Limb (tissue), 2 donors: ENCODE measurements around the gene CDK8.

ENCODE experiments used
- DNase-seq, 2 donors: peaks; one replicate each; pipeline ENCODE4 v3.0.0-alpha.2; 2016; ENCODE audit errors: extremely low spot score in 2 of 2

The CDK8 gene

DNA sequence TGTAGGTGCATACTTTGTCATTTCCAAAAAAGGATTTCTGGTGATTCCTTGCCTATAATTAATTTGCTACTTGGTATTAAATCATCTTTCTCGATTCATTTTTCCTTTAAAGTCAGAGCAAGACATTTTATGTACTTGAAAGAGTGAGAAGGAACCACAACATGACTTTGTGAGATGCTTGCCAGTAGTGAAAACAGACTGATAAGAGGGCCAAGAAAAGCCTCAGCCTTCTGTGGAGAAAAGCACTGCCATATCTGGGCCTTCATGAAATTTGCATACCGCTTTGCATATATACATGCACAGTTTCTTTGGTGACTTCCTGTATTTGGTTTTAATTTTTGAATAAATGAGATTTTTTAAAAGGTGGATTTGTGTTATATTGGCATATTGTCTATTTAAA, 128.4 kb downstream of the CDK8 start:
- no peak for DNase-seq

DNA sequence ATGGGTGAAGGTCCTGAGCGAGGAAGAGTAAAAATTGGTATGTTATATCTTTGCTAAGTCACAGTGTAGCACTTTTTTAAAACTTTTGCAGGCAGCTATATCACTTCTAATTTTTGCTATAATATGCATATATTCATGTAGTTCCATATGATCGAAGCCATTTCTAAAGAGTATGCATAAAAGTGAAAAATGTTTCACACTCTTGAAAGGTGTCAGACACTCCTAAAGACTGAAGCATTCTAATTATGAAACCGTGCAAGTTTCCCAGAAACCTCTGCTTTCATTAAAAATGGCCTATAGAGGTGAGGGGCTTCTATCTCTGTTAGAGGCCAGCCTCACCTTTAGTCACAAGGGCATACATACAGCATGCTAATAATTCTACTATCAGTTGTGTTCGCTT, 128.9 kb downstream of the CDK8 start:
- DNase-seq: no peak

DNA sequence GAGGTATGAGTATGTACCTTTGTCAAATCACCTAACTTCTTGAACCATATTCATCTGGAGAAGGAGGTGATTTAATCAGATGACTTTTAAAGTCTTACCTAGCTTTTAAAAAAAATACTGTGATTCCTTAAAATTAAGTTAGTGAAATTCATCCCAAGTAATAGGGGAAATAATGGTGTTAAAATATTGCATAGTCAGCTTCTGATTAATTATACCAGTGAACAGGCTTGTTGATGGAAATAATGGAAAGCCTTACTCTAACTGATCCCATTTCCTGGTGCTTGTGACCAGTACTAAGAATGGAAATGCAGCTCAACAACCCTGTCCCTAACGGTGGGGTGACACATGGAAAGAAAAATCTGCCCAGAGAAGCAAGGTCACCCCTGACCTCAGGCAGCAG, 130.7 kb downstream of the CDK8 start:
- no peak for DNase-seq

DNA sequence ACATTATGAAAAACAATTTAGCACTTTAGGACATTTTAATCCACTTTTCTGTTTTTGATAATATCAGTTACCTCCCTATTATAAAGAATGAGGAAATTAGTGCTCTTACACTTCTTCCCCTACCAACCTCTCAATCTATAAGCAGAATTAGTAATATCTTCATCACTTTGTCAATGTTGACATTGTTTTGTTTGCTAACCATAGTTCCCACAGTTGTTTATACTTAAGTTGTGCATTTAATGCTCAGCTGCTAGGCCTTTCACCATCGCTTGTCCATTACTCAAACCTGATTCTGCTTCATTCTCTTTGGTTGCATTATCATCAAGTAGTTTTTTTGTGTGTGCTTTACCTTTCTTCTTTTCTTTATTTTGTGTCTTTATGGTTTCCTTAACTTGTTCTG, 132.1 kb downstream of the CDK8 start:
- no peak for DNase-seq

DNA sequence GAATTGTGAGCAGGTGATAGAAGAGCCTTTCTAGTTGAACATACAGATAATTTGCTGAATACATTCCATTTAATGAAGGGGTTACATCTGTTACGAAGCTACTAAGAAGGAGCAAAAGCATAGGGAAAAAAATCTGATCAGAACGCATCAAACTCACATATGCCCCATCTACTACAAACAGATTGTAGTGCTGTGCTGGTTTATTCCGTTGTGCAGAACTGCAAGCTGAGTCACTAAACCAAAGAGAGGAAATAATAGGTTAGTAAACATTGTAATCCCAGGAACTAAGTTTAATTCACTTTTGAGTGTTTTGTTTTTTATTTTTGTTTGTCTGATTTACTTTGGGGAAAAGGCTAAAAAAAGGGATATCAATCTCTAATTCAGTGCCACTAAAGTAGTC, 136.3 kb downstream of the CDK8 start:
- DNase-seq: no peak

DNA sequence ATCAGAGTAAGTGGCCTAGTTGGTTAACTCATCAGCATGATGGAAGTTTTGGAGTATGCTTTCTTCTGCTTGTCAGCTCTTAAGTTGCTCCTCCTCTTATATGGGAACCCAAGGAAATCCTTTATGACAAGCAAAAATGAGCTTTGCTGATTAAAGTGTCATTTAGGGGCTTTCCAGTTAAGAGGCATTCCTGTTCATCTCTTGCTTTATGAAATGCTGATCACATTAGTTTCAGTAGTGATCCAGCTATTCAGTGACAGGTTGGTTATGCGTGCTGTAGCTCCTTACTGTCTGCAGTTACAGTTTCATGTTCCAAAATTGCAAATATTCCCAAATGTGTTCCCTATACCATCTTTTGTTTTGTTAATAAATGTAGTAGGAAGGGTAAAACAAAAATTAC, 146.6 kb downstream of the CDK8 start:
- DNase-seq: no peak

DNA sequence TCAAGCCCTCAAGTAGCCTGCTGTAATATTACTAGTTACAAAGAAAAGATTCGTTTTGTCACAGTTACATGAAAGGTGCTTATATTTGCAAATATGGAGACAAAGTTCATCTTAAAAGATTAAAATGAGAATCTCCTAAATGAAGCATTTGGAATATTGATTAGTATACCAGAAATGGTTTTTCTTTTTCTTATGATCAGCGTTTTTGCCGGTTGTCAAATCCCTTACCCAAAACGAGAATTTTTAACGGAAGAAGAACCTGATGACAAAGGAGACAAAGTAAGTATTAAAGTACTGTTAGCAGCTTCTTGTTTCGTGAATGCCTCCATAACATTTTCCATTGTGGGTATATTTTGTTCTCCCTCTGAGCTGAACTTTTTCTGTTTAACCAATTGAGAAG, 147.1 kb downstream of the CDK8 start:
- DNase-seq: no peak

DNA sequence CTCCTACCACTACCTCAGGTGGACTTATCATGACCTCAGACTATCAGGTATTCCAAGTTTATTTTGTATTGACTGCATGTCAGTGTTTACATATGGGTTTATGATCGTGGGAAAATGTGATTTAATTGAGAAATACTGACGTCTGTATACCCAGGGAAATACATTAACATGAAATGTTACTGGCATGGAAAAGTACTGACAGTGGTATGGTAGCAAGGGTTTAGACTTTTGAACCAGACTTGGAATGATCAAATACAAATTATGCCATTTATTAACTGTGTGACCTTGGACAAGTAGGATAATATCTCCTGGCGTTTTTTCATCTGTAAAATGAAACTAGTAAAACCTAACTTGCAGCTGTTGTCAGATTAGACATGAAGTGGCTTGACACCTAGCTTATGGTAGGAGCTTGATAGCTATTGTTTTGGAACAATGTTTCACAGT, 147.7 kb downstream of the CDK8 start:
- DNase-seq: no peak

DNA sequence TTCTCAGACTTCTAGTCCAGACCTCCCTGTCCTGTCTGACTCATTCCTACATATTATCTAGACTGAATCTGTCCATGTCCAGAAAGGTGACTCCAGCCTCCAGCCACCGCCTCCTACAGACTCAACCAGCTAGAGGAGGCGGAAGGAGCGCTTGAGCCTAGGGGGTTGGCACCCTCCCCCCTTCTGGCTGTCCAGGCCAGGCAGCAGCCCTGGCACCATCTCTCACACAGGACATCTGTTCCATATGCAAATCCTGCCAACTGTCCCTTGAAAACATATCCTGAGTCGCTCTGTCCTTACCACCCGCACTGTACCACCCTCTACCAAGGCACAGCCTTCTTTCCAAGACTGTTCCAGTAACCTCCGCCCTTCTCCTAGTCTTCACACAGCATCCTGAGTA, 152.9 kb downstream of the CDK8 start:
- DNase-seq: no peak

DNA sequence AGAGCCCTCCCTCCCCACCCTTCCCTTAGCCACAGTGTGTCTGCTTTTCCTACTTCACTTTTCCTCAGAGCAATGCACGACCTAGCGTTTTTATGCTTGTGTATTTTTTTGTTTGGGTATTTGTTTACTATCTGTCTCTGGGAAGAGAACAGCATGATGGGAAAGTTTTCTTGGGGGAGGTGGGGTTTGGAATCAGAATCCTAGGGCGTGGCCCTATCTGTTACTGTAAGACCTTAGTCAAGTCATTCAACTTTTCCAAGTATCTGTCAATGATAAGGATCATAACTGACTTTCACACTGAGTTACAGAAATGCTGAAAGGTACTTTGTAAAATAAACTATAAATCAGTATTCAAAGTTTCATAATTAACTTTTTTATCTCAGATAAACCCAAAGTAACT, 157.3 kb downstream of the CDK8 start:
- no peak for DNase-seq

DNA sequence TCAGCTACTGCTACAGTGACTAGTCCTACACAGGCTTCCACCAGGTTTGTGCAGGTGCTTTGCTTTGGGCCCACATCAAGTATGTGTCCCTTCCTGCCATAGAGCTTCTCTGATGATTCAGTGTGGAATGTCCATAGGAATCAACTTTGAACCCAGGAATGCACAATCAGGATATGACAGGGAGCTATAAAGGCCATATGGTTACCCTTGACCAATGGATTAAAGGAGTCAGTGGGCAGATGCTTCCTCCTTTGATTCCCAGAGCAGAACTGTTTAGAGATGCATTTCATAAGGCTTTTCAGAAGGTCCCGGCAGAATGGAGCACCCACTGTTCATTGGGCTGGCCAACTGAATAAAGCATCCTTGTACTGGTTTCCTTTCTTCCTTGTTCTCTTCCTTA, 158.3 kb downstream of the CDK8 start:
- no peak for DNase-seq

DNA sequence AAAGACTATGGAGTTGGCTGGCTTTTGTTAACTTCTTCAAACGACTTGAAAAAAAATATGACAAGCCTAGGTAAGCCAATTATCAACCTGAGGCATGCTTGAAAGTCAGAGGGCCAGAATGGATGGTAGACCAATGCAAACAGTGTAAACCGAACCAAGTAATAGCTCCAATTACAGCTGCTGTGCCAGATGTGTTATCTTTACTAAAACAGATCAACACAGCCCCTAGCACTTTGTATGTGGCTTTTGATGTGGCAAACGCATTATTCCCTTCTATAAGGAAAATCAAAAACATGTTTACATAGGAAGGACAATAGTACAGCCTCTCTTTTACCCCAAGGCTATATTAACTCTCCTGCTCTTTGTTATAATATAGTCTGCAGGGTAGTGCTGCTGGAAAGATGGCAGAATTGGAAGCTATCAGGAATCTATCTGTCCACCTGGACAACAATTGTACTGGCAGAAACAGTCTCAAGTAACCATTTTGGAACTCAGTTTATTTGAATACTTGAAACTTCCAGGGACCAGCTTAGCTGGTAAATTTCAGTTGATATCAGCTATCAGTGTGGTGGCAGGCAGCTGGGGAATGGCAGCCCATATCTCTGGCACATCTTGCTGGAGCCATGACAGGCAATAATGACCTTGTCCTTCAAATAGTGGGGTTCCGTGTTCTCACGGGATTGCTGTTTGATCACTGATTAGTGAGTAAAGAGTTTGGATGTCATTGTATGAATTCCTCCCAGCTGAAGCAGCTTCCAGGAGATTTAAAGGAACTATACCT, 159.2 kb downstream of the CDK8 start:
- no peak for DNase-seq

DNA sequence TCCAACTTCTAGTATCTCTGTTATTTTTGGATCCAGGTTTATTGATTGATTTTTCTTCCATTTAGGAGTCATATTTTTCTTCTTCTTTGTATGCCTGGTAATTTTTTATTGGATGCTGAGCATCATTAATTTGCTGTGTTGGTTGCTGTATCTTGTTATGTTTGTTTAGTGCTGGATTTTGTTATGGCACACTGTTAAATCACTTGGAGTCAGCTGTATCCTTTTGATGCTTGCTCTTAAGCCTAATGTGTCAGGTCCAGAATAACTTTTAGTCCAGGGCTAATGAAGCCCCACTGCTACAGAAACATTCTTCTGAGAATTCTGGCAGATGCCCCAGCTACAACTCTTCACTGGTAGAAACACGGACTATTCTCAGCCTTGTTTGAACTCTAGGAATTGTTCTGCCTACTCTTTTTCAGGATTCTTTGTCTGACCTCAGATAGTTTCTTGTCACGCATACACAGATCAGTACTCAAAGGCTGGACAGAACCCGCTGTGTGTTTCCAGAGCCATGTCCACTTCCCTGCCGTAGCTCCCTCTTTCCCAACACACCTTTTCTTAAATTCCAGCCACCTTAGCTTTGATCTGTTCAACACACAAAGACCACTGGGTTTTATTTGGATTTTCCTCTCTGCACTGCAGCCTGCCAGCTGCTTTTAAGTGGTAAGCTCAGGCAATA, 166.5 kb downstream of the CDK8 start:
- no peak for DNase-seq

DNA sequence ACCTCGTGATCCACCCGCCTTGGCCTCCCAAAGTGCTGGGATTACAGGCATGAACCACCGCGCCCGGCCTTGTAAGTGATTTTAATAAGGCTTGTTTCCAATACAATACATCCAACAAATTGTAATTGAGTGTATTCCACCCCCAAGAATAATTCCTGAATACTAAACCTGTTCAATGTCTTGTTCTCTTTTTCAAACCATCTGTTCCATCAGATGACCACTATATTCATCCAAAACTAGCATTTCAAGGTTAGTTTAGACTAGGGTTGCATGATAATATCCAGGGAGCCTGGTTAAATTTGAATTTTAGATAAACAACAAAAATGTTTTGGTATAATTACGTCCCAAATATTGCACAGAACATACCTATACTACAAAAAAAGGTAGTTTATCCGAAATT, 168.1 kb downstream of the CDK8 start:
- DNase-seq: no peak

DNA sequence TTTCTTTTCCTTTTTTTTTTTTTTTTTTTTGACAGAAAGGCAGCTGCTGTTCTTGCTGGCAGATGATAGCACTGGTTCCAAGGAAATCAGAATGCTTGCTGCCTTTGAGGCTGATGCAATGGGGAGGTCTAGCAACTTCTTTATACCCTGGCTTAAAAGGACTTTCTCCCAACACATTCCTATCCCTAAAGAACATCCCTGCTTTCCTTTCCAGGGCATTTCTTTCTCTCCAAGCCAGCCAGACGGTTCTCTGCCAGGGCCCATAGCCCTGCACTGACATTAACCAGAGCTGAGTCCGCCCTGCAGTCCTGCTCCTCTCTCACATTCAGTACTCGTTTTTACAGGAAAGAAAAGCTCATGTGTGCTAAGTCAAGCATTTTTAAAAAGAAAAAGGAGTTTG, 169.7 kb downstream of the CDK8 start:
- peak in 1 of 2 donors; percentile 52 for DNase-seq

DNA sequence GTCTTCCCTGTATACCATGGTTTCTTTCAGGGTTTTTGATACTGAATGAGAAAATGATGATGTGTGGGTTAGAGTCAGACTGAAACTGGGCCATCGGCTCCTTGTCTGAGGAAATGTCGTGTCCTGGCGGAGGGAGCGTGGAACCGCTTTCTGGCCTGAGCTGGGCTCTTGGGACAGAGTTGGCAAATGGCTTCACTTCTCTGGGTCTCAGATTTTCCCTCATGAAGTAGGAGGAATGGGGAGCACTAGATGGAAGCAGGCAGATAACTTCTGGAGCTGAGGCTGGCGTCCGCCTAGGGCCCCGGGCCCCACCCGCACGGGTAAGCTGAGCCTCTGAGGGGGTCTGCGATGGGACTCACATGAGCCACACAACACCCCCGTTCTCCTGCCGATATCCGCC, 170.3 kb downstream of the CDK8 start:
- no peak for DNase-seq

DNA sequence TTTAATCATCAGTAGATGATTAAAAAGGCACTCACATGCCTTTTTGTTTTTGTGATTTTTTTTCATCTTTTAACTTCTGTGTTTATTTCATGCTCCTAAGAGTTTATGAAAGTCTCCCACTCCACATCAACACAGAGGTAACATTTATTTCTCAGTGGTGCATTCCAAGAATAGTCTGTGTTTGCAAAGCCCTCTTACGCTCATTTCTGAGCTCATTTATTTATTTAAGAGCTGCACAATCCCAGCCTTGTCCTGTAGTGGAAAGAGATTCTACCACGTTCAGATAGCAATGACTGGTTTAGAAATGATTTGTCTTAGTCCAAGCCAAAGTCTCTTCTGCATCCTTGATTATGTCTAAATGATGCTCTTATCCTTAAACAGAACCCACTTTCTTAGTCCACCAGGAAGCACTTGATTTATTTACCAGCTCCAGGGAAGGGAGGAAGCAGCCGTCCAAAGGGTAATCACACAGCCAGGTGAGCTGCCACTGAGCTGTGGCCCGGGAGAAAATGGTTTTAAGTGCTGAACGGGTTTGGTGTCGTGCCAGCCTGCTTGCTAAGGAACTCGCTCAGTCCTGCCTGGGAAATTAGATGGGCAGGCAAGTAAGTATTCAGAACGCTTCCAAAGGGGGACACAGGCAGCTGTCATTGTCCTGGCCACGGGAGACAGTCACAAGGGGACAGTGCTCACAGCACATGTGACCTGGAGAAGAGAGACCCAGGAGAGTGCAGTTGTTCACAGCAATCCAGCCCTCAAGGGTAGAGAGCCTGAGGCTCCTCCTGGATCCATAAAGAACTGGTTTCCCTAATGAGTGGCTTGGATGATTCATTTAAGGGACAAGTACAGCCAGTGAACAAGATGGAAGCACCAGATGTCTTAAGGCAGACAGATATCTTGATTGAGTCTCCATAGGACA, 171.8 kb downstream of the CDK8 start:
- peak; percentile 6 to 46 for DNase-seq

DNA sequence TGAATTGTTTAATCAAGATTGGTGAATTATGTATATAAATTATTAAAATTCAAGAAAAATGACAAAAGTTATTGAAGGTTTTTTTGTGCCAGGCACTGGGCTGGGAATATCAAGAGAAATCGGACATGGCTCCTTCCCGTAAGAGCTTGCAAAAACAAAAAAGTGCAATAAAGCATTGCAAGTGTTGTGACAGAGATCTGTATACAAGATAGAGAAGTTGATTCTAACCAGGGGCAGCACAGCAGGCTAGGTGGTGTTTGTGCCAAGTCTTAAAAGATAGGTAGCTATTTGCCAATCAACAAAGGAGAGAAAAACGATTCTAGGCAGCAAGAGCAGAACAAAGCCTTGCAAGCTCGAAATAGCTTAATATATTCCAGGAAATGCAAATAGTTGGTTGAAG, 179.8 kb downstream of the CDK8 start:
- DNase-seq: no peak

DNA sequence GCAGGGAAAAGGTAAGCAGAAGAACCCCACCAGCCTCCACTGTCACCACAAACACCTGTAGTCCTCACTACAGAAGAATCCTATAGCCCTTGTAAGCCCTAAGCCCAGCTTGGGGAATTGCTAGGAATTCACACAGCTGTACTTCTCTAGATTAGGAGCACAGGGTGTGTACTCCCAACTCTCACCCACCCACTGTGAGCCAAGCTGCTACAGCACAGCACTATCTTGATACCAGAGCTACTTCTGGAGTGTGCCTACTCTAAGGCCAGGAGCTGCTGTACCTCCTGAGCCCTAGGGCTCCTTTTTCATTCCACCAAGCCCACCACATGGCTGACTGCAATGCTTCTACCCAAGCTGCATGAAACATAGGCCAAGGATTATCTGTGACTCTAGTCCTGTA, 181.2 kb downstream of the CDK8 start:
- no peak for DNase-seq

DNA sequence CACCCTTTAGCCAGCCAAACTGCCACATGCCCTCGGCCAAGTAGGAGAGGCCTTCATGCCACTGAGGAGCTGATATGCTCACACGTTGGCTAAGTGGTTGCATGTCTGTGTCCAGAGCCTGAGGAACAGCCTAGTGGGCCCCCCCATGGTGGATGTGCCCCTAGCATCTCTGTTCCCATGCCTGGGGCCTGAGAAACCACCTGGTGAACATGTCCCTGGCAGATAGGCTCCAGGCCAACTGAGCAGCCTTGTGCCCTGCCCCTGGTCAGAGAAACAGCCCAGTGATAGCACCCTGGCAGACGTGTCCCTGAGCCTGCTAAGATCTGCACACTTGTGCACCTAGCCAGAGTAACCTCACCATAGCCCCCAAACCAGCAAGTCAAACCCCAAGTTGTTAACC, 181.7 kb downstream of the CDK8 start:
- no peak for DNase-seq

DNA sequence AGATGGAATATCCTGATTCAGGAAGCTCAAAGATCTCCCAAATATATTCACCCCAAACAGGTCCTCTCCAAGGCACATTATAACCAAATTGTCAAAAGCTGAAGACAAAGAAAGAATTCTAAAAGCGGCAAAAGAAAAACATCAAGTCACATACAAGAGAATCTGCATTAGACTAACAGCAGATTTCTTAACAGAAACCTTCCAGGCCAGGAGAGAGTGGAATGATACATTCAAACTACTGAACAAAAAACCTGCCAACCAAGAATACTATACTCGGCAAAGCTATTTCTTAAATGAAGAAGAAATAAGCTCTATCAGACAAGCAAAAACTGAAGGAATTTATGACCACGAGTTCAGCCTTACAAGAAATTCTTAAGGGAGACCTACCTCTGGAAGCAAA, 183.0 kb downstream of the CDK8 start:
- no peak for DNase-seq

DNA sequence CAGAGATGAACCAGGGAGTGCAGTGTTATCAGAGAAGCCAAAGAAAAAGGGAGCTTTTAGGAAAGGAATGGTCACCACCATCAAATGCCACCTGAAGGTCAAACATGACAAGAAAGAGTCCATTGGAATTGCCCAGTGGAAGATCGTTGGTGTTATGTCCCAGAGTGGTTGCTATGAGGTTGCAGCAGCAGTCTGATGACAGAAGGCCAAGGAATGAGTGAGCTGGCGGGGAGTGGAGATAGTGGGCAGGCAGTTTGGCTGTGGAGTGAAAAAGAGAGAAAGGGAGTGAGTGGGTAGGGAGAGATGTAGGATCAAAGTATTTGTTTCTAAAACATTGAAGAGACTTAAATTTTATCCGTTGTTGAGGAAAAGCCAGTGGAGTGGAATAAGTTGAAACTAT, 186.2 kb downstream of the CDK8 start:
- no peak for DNase-seq
